Sciatic nerve (tissue), 2 donors: ENCODE data around the gene E2F2. TPM values are rescaled to one million over a fixed set of nuclear protein-coding genes. Genes with fewer than 3 reads are reported as not detected.
A peak's percentile ranks its signal among the peaks of the same experiment; 100 is the strongest.
"Not testable (repeated sequence)": the region's sequence is repeated elsewhere in the genome, so short reads cannot be mapped to it uniquely, and the experiment has no call there.

Source experiments
- ATAC-seq: fragments of 200-7000 bp; cut with Tn5 transposase; one replicate; pipeline ENCODE4 v1.9.1; 2020; ENCODE audit warnings: mild to moderate bottlenecking, moderate library complexity
- DNase-seq: peaks from one replicate; pipeline ENCODE4 v3.0.0-alpha.2; 2020; ENCODE audit warnings: low spot score
- intact Hi-C: fragments of 100-400 bp; cut with DNase I; formaldehyde crosslinking; loops from one replicate; pipeline ENCODE4 v1.14.2; 2022
- total RNA-seq: library from RNA; stranded (reverse); fragmentation: NEBNext Ultra II Directional; extraction: Animal tissue kit (Norgen Biotek cat#: 25700); gene quantifications from one replicate; pipeline ENCODE4 v1.2.1, GENCODE V29; 2021
- donor health status: DM: no; HTN: no; CAD: no.
- donor health status: DM: no; HTN: no; CAD: no.

E2F2 gene
- total RNA-seq, 1 donor from 2014 or later, result 2.1 TPM

- intact Hi-C loops, result no loop called here
- DNase-seq, result no peak
Measured at GRCh38 chr1:23554127-23554480, 23.1 kb upstream of the E2F2 start.

GRCh38 chr1:23553231-23554126, 22.4 kb upstream of the E2F2 start:
- intact Hi-C loops, result no loop called here
- peak; percentile 0 for ATAC-seq
- no peak for DNase-seq

More at GRCh38 chr1:23554127-23554480, 23.1 kb upstream of the E2F2 start:
- no peak for ATAC-seq

- intact Hi-C loops, result no loop called here
- DNase-seq, result no peak
- no peak for ATAC-seq
Measured at GRCh38 chr1:23551849-23552248, 20.8 kb upstream of the E2F2 start.

DNA sequence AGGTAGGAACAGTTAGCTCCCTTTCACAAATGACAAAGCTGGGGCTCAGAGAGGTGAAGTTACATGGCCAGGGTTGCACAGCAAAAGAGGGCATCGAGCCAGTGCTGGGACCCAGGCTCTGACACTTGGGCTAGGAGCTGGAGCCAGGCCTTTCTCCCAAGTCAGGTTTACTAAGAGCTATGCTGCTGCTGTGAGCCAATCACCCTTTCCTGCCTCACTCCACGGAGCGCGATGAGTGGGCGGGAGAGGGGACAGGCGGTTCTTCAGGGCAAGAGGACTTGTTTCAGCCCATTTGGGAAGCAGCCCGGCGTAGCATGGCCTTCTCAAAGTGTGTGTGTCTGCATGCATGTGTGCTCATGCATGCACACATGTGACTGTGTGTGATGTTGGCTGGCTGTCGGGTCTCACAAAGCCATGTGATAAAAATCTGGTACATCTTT, 17.7 kb upstream of the E2F2 start:
- ATAC-seq (peak; percentile 34), DNase-seq (no peak)
- intact Hi-C loops, result loop anchor here (1.0 kb wide), 1 partner anchor 87 kb away; no protein-coding TSS in a partner anchor

- ATAC-seq (no peak), DNase-seq (no peak)
- intact Hi-C loops, result no loop called here
Measured at GRCh38 chr1:23546897-23547584, 16.0 kb upstream of the E2F2 start.

GRCh38 chr1:23545851-23546250, 14.8 kb upstream of the E2F2 start:
- DNase-seq (no peak), ATAC-seq (no peak)
- intact Hi-C loops, result loop anchor here (2.0 kb wide), 1 partner anchor 93 kb away; no protein-coding TSS in a partner anchor

DNA sequence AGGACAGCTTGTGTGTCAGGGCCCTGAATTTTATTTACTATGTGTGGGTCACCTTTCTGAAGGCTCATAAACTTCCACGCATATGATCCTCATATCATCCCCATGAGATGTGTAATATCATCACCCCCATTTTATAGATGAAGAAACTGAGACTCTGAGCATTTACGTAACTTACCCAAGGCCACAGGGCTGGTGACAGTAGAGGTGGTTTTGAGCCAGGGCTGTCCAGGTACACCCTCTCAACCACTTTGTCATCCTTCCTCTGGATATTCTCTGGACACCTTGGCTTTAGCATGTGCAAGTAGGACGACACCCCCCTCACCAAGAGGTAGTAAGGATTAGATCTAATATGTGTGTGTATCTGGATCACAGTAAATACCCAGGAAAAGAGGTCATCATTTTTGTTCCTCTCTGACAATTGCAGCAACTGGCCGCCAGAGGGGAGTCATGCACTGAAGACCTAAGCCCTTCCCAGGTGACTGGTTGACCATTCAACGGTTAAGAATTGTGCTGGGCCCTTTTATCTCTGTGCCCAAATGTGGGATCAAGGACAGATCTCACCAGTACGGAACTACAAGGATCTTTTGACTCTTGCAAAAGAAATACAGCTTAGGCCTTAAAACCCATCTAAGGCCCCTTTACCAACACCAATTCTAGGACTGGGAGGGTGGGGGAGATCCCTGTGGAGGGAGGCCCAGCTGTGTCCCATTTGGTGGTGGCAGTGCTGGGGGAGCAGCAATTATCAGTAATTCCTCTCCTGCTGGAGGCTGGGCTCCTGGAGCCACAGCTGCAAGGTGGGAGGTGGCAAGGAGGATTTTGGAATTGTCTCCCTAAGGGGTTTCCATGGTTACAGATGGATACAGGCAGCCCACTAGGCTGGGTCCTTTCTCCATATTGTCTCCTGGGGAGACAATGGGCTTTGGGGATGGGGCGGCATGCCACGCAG, 13.7 kb upstream of the E2F2 start:
- DNase-seq, result peak; percentile 87

DNA sequence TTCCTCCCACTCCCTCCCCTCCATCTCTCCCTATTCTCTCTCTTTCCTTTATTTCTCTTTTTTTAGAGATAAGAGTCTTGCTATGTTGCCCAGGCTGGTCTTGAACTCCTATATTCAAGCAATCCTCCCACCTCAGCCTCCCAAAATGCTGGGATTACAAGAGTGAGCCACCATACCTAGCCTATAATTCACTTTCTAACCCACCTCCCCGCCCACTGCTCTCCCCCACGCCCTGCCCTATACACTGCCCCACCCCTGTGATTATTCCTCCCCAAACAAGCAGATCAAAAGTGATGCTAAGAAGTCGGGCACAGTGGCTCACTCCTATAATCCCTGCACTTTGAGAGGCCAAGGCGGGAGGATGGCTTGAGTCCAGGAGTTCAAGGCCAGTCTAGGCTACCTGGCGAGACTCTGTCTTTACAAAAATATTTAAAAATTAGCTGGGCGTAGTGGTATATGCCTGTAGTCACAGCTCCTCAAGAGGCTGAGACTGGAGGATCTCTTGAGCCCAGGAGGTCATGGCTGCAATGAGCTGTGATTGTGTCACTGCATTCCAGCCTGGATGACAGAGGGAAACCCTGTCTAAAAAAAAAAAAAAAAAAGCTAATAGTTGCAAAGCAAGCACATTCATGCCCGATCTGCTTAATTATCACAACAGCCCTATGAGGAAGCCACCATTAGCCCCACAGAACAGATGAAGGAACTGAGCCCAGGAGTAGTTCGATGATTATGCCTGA, 12.8 kb upstream of the E2F2 start:
- no peak for ATAC-seq
- no peak for DNase-seq
- intact Hi-C loops, result loop anchor here (2.0 kb wide), 1 partner anchor 95 kb away; no protein-coding TSS in a partner anchor

More for the DNA sequence above, 13.7 kb upstream of the E2F2 start:
- intact Hi-C loops, result loop anchor here (2.0 kb wide), 1 partner anchor 94 kb away; no protein-coding TSS in a partner anchor
- peak; percentile 77 for ATAC-seq

DNA sequence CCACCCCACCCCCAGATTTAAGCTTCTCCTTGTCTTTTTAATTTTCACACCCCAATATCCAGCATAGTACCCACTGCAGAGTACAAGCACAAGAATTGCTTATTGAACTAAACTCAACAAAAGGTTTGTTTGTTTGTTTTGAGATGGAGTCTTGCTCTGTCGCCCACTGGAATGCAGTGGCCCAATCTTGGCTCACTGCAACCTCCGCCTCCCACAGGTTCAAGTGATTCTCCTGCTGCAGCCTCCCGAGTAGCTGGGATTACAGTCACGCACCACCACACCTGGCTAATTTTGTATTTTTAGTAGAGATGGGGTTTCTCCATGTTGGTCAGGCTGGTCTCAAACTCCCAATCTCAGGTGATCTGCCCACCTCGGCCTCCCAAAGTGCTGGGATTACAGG, 11.9 kb upstream of the E2F2 start:
- intact Hi-C loops, ATAC-seq, DNase-seq: not testable (repeated sequence)

GRCh38 chr1:23539698-23540266, 8.7 kb upstream of the E2F2 start:
- intact Hi-C loops, result no loop called here
- ATAC-seq, result peak; percentile 87
- peak; percentile 91 for DNase-seq

DNA sequence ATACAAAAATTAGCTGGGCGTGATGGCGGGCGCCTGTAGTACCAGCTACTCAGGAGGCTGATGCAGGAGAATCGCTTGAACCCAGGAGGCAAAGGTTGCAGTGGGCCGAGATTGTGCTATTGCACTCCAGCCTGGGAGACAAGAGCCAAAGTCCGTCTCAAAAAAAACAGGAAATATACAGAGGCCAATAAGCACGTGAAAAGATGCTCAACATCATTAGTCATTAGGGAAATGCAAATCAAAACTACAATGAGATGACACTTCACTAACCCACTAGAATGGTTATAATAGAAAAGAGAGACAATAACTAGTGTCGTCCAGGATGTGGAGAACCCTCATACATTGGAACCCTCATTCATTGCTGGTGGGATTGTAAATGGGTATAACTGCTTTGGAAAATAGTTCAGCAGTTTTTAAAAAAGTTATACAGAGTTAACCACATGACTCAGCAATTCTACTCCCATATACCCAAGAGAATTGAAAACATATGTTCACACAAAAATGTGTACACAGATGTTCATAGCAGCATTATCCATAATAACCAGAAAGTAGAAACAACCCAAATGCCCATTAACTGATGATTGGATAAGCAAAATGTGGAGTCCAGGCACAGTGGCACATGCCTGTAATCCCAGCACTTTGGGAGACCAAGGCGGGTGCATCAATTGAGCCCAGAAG, 6.4 kb upstream of the E2F2 start:
- ATAC-seq, result no peak
- intact Hi-C loops, result no loop called here
- no peak for DNase-seq

GRCh38 chr1:23533246-23534023, 2.4 kb upstream of the E2F2 start:
- no peak for DNase-seq
- peak; percentile 11 for ATAC-seq
- intact Hi-C loops, result no loop called here

- ATAC-seq (no peak), DNase-seq (no peak)
Measured at GRCh38 chr1:23531562-23532094, 595 bp upstream of the E2F2 start.

DNA sequence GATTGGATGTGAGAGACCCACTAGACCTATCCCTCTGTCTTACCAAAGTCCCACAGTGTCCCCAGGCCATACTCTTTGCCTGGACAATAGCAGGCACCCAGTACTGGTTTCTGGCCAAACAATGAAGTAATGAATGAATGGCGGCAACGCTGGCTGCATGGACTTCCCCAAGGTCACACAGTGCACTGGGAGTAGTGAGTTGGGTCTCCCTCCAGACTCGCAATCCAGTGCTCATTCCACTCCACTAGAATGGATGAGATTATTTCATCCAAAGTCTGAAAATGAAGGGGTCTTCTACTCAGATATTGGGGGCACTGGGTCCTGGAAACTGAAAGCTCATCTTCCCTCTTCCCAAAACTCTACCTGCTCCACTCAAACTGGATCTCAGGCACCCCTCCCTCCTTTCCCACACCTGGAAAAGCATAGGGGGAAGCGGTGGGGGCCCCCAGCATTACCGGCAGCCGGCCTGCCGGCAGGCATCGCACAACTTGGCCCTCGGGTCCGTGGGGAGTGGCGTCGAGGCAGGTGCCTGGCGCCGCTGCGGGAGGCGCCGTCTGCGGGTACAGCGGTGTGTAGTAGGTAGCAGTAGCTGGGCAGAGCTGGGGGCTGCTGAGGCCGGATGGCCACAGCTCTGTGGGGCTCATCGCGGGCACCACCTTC, 816 bp downstream of the E2F2 start:
- intact Hi-C loops, result no loop called here
- DNase-seq (no peak), ATAC-seq (no peak)

More at GRCh38 chr1:23531562-23532094, 595 bp upstream of the E2F2 start:
- intact Hi-C loops, result no loop called here

- intact Hi-C loops, result no loop called here
Measured at GRCh38 chr1:23529146-23530086, 1.6 kb downstream of the E2F2 start.

More at GRCh38 chr1:23529146-23530086, 1.6 kb downstream of the E2F2 start:
- DNase-seq (no peak), ATAC-seq (no peak)
